Measurements from ENCODE around the gene TNN. TPM values are rescaled to one million over a fixed set of nuclear protein-coding genes. Genes with fewer than 3 reads are reported as not detected.

TNN gene
- total RNA-seq, 1 experiment from 2014 or later, result 0.11 TPM

- H3K23ac ChIP-seq (ENCODE audit: insufficient read length, low read depth, low read length), result no peak overlapping the region
- Mint-ChIP-seq H3K4me1 (peaks cover 27 to 29% of the 10 kb centered on the region in 2 experiments), H3K27me3 (ENCODE audit: low read depth) (peaks cover 7% of the 10 kb centered on the region), H3K4me3 (no peak overlapping the region), H3K9me3 (no peaks in the 10 kb centered on the region), H3K27ac (no peak overlapping the region), H3K36me3 (ENCODE audit: insufficient read depth in 1 of 3, low read depth in 3 of 3) (no peaks in the 10 kb centered on the region)
- H3K56ac ChIP-seq (ENCODE audit: insufficient read length, low read depth, low read length), result no peak overlapping the region
- H3K79me1 ChIP-seq (ENCODE audit: insufficient read depth, low read depth, low read length, poor library complexity, severe bottlenecking), result no peaks in the 10 kb centered on the region
- H2BK15ac ChIP-seq (ENCODE audit: low read depth, low read length), result no peak overlapping the region
- H3K27me3 ChIP-seq (ENCODE audit: insufficient read depth, low read length), result no peaks in the 10 kb centered on the region; the same call in 1 of the 2 replicates
- no peak overlapping the region for H3K18ac ChIP-seq (ENCODE audit: insufficient read length, low read depth, low read length)
- H3K9ac ChIP-seq (ENCODE audit: extremely low read depth, insufficient read length, low read length), result no peak overlapping the region
- no peak for TF ChIP-seq CTCF (conservative IDR thresholded peaks at IDR 0.05)
- no peaks in the 10 kb centered on the region for H3K79me2 ChIP-seq (ENCODE audit: insufficient read depth, low read length)
- no peak overlapping the region for H4K8ac ChIP-seq (replicated peaks; ENCODE audit: insufficient read length, low read depth, low read length)
- no peak overlapping the region for H2BK5ac ChIP-seq (ENCODE audit: insufficient read length, low read length)
- H4K91ac ChIP-seq (ENCODE audit: insufficient read length, low read depth, low read length), result no peak overlapping the region
- no peak overlapping the region for H2AFZ ChIP-seq (ENCODE audit: low read length)
- H3K4me1 ChIP-seq (ENCODE audit: insufficient read depth, low read length), result peaks cover 8% of the 10 kb centered on the region; the same call in 1 of the 2 replicates
- H3T11ph ChIP-seq (ENCODE audit: low read length), result no peak overlapping the region
- no peak overlapping the region for H2BK20ac ChIP-seq (ENCODE audit: low read depth, low read length, poor library complexity, severe bottlenecking)
- H2BK120ac ChIP-seq (ENCODE audit: low read depth, low read length, poor library complexity, severe bottlenecking), result no peak overlapping the region
- H4K5ac ChIP-seq (ENCODE audit: insufficient read length, low read depth, low read length), result no peak overlapping the region
- H4K20me1 ChIP-seq (ENCODE audit: control insufficient read depth, insufficient read depth, insufficient read length), result no peaks in the 10 kb centered on the region
- no peak overlapping the region for H3K27ac ChIP-seq (ENCODE audit: insufficient read length, low read depth, low read length)
- no CpG with 5 or more reads among the region's 12 CpGs for WGBS (ENCODE audit: extremely low coverage, insufficient read length, low lambda C conversion rate)
- H3K4me2 ChIP-seq (ENCODE audit: insufficient read depth, insufficient read length, low read length), result no peak overlapping the region
- H3K23me2 ChIP-seq (ENCODE audit: insufficient read length, low read depth, low read length, poor library complexity, severe bottlenecking), result no peaks in the 10 kb centered on the region
- H3K9me3 ChIP-seq (ENCODE audit: control insufficient read depth, low read depth, low read length), result no peaks in the 10 kb centered on the region
- H3K14ac ChIP-seq (ENCODE audit: insufficient read depth, low read length), result no peak overlapping the region
- H2BK12ac ChIP-seq (ENCODE audit: insufficient read length, low read depth, low read length), result no peak overlapping the region
- no peak overlapping the region for H3K4ac ChIP-seq (ENCODE audit: low read depth, low read length)
- no peak for DNase-seq
- H2AK5ac ChIP-seq (ENCODE audit: insufficient read length, low read length), result no peak overlapping the region
Measured at GRCh38 chr1:175077356-175078030, 9.9 kb downstream of the TNN start.
